Liver (tissue), 9 donors: ENCODE data around the gene DYNC1H1. TPM values are rescaled to one million over a fixed set of nuclear protein-coding genes. Genes with fewer than 3 reads are reported as not detected.
A peak's percentile ranks its signal among the peaks of the same experiment; 100 is the strongest.

Experiments
- DNase-seq: peaks from one replicate; pipeline ENCODE4 v3.0.0-alpha.2; 2017; ENCODE audit warnings: low spot score
- H3K27ac ChIP-seq, 2 donors: one replicate each; pipeline ENCODE4 v1.7.0; 2013; ENCODE audit warnings: inconsistent platforms in 2 of 2, low read length in 2 of 2, control low read depth in 1 of 2, low read depth in 1 of 2, mild to moderate bottlenecking in 1 of 2
- H3K27me3 ChIP-seq, 4 donors: one replicate each; pipeline versions ENCODE4 v1.6.1 to v1.7.0; 2013; ENCODE audit warnings: low read length in 3 of 4, inconsistent platforms in 1 of 4, mild to moderate bottlenecking in 1 of 4, moderate library complexity in 1 of 4; ENCODE audit not compliant: control insufficient read depth in 4 of 4, insufficient read depth in 4 of 4
- H3K36me3 ChIP-seq, 4 donors: one replicate each; pipeline versions ENCODE4 v1.6.1 to v1.7.0; 2013; ENCODE audit warnings: low read length in 3 of 4, mild to moderate bottlenecking in 3 of 4, low read depth in 1 of 4, moderate library complexity in 1 of 4; ENCODE audit not compliant: control insufficient read depth in 4 of 4, insufficient read depth in 3 of 4
- H3K4me1 ChIP-seq, 4 donors: one replicate each; pipeline versions ENCODE4 v1.6.1 to v1.7.0; 2013; ENCODE audit warnings: low read length in 3 of 4, mild to moderate bottlenecking in 3 of 4, moderate library complexity in 1 of 4; ENCODE audit not compliant: control insufficient read depth in 4 of 4, insufficient read depth in 4 of 4
- H3K4me3 ChIP-seq, 3 donors: one replicate each; pipeline versions ENCODE4 v1.6.1 to v1.7.0; 2013; ENCODE audit warnings: low read length in 3 of 3, control low read depth in 1 of 3, low read depth in 1 of 3, mild to moderate bottlenecking in 1 of 3
- H3K9ac ChIP-seq, 2 donors: one replicate each; pipeline ENCODE4 v1.7.0; 2013; ENCODE audit warnings: low read length in 2 of 2, mild to moderate bottlenecking in 2 of 2, moderate library complexity in 2 of 2, control low read depth in 1 of 2, low read depth in 1 of 2
- H3K9me3 ChIP-seq, 4 donors: one replicate each; pipeline versions ENCODE4 v1.6.1 to v1.7.0; 2013; ENCODE audit warnings: low read length in 3 of 4; ENCODE audit not compliant: control insufficient read depth in 4 of 4
- CTCF ChIP-seq: fragments of 150-350 bp; IDR thresholded peaks from 2 replicates; pipeline ENCODE4 v1.5.1; 2017; ENCODE audit warnings: improper control_type of control experiment, low read depth, low read length; ENCODE audit not compliant: missing input control
- EGR1 ChIP-seq, 2 donors: IDR thresholded peaks; 2 replicates each; pipeline ENCODE4 v1.6.1; 2016 to 2018; ENCODE audit warnings: antibody characterized with exemption in 2 of 2, low read depth in 2 of 2
- FOXA1 ChIP-seq: IDR thresholded peaks from 2 replicates; pipeline ENCODE4 v1.6.1; 2016; ENCODE audit warnings: antibody characterized with exemption
- FOXA2 ChIP-seq: IDR thresholded peaks from 2 replicates; pipeline ENCODE4 v1.6.1; 2016; ENCODE audit warnings: antibody characterized with exemption
- GABPA ChIP-seq, 2 donors: IDR thresholded peaks in 1 of 2; conservative IDR thresholded peaks in 1 of 2; 2 replicates each; pipeline ENCODE4 v1.6.1; 2016; ENCODE audit warnings: antibody characterized with exemption in 2 of 2, mild to moderate bottlenecking in 1 of 2, moderate library complexity in 1 of 2
- HNF4A ChIP-seq, 2 donors: conservative IDR thresholded peaks; 2 replicates each; pipeline ENCODE4 v1.6.1; 2016; ENCODE audit warnings: antibody characterized with exemption in 2 of 2, mild to moderate bottlenecking in 2 of 2
- HNF4G ChIP-seq: IDR thresholded peaks from 2 replicates; pipeline ENCODE4 v1.6.1; 2016; ENCODE audit warnings: antibody characterized with exemption
- JUND ChIP-seq, 2 donors: IDR thresholded peaks; 2 replicates each; pipeline ENCODE4 v1.6.1; 2016; ENCODE audit warnings: antibody characterized with exemption in 2 of 2
- MAX ChIP-seq: IDR thresholded peaks from 2 replicates; pipeline ENCODE4 v1.6.1; 2016; ENCODE audit warnings: antibody characterized with exemption
- NR2F2 ChIP-seq: IDR thresholded peaks from 2 replicates; pipeline ENCODE4 v1.6.1; 2016; ENCODE audit warnings: antibody characterized with exemption
- RAD21 ChIP-seq, 2 donors: IDR thresholded peaks; 2 replicates each; pipeline ENCODE4 v1.6.1; 2016; ENCODE audit warnings: antibody characterized with exemption in 2 of 2, mild to moderate bottlenecking in 2 of 2
- RXRA ChIP-seq, 2 donors: IDR thresholded peaks; 2 replicates each; pipeline ENCODE4 v1.6.1; 2017 to 2018; ENCODE audit warnings: antibody characterized with exemption in 2 of 2, mild to moderate bottlenecking in 1 of 2
- SP1 ChIP-seq: IDR thresholded peaks from 2 replicates; pipeline ENCODE4 v1.6.1; 2018; ENCODE audit warnings: antibody characterized with exemption, mild to moderate bottlenecking
- TAF1 ChIP-seq: conservative IDR thresholded peaks from 2 replicates; pipeline ENCODE4 v1.6.1; 2016; ENCODE audit warnings: antibody characterized with exemption, mild to moderate bottlenecking
- YY1 ChIP-seq: IDR thresholded peaks from 2 replicates; pipeline ENCODE4 v1.6.1; 2016; ENCODE audit warnings: antibody characterized with exemption, mild to moderate bottlenecking
- WGBS: extraction: QIAGEN DNeasy Blood & Tissue Kit; methylation state at CpG from one replicate; pipeline ENCODE4 v1.1.7; 2013; 5-methylcytosine and 5-hydroxymethylcytosine counted together
- polyA plus RNA-seq, 2 donors: library from polyadenylated mRNA; stranded (reverse) in 1 of 2; unstranded in 1 of 2; fragments of 200-250 nt in 1 of 2; fragments of >200 nt in 1 of 2; fragmentation: Nextera tagmentation in 1 of 2; extraction: Ambion mirVana in 1 of 2; gene quantifications; one replicate each; pipeline versions ENCODE4 v1.2.1 to v1.2.3, GENCODE V29; 2013 to 2015
- total RNA-seq, 2 donors: library from RNA; depleted of rRNA; stranded (reverse); fragments of >200 nt; gene quantifications; one replicate each; pipeline ENCODE4 v1.2.3, GENCODE V29; 2014
- TF ChIP-seq, protein P1 (sequence below): IDR thresholded peaks from 2 replicates; pipeline ENCODE4 v1.6.1; 2016; ENCODE audit warnings: antibody characterized with exemption
- TF ChIP-seq, protein P2 (sequence below): IDR thresholded peaks from 2 replicates; pipeline ENCODE4 v1.6.1; 2016; ENCODE audit warnings: antibody characterized with exemption, mild to moderate bottlenecking
- TF ChIP-seq, protein P3 (sequence below): IDR thresholded peaks from 2 replicates; pipeline ENCODE4 v1.6.1; 2016; ENCODE audit warnings: antibody characterized with exemption
- donor health status: healthy.
- donor health status: healthy.
- donor health status: healthy.
- donor health status: healthy.
- donor health status: healthy.

Gene DYNC1H1
- total and polyA plus RNA-seq, 4 donors: 50.3 to 201 (median 82.6) TPM

GRCh38 chr14:102096569-102097188 lies 132.3 kb downstream of the DYNC1H1 start:
- H3K9ac ChIP-seq: no peak overlapping the region
- DNase-seq: peak; percentile 87
- no peak overlapping the region for H3K4me3 ChIP-seq
- H3K27ac ChIP-seq: no peak overlapping the region
- no peaks in the 10 kb centered on the region for H3K9me3 ChIP-seq
- peaks cover 0 to 6% (median 3%) of the 10 kb centered on the region in 4 donors for H3K4me1 ChIP-seq
- H3K27me3 ChIP-seq: no peaks in the 10 kb centered on the region
- H3K36me3 ChIP-seq: no peaks in the 10 kb centered on the region
- no peak for TF ChIP-seq HNF4A (conservative IDR thresholded peaks at IDR 0.05)
- TF ChIP-seq FOXA2: no peak
- TF ChIP-seq YY1: no peak
- TF ChIP-seq FOXA1: no peak
- TF ChIP-seq, protein P1, sequence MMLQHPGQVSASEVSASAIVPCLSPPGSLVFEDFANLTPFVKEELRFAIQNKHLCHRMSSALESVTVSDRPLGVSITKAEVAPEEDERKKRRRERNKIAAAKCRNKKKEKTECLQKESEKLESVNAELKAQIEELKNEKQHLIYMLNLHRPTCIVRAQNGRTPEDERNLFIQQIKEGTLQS: no peak
- no peak for TF ChIP-seq RXRA (IDR thresholded peaks at IDR 0.05)
- TF ChIP-seq, protein P2, sequence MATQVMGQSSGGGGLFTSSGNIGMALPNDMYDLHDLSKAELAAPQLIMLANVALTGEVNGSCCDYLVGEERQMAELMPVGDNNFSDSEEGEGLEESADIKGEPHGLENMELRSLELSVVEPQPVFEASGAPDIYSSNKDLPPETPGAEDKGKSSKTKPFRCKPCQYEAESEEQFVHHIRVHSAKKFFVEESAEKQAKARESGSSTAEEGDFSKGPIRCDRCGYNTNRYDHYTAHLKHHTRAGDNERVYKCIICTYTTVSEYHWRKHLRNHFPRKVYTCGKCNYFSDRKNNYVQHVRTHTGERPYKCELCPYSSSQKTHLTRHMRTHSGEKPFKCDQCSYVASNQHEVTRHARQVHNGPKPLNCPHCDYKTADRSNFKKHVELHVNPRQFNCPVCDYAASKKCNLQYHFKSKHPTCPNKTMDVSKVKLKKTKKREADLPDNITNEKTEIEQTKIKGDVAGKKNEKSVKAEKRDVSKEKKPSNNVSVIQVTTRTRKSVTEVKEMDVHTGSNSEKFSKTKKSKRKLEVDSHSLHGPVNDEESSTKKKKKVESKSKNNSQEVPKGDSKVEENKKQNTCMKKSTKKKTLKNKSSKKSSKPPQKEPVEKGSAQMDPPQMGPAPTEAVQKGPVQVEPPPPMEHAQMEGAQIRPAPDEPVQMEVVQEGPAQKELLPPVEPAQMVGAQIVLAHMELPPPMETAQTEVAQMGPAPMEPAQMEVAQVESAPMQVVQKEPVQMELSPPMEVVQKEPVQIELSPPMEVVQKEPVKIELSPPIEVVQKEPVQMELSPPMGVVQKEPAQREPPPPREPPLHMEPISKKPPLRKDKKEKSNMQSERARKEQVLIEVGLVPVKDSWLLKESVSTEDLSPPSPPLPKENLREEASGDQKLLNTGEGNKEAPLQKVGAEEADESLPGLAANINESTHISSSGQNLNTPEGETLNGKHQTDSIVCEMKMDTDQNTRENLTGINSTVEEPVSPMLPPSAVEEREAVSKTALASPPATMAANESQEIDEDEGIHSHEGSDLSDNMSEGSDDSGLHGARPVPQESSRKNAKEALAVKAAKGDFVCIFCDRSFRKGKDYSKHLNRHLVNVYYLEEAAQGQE: peak; percentile 19
- TF ChIP-seq JUND (IDR thresholded peaks at IDR 0.05): no peak
- TF ChIP-seq, protein P3, sequence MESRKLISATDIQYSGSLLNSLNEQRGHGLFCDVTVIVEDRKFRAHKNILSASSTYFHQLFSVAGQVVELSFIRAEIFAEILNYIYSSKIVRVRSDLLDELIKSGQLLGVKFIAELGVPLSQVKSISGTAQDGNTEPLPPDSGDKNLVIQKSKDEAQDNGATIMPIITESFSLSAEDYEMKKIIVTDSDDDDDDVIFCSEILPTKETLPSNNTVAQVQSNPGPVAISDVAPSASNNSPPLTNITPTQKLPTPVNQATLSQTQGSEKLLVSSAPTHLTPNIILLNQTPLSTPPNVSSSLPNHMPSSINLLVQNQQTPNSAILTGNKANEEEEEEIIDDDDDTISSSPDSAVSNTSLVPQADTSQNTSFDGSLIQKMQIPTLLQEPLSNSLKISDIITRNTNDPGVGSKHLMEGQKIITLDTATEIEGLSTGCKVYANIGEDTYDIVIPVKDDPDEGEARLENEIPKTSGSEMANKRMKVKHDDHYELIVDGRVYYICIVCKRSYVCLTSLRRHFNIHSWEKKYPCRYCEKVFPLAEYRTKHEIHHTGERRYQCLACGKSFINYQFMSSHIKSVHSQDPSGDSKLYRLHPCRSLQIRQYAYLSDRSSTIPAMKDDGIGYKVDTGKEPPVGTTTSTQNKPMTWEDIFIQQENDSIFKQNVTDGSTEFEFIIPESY: no peak
- TF ChIP-seq TAF1: no peak
- no peak for TF ChIP-seq MAX
- peak; percentile 97 to 98 for TF ChIP-seq RAD21 (IDR thresholded peaks at IDR 0.05)
- TF ChIP-seq CTCF: peak; percentile 84
- TF ChIP-seq HNF4G: no peak
- no peak for TF ChIP-seq EGR1 (IDR thresholded peaks at IDR 0.05; ENCODE audit: low read depth in 2 of 2)
- TF ChIP-seq NR2F2: no peak
- no peak for TF ChIP-seq GABPA (IDR thresholded peaks at IDR 0.05 in 1 of 2, conservative IDR thresholded peaks at IDR 0.05 in 1 of 2)
- TF ChIP-seq SP1: no peak
- 35% methylated on average over 12 of the region's 12 CpGs for WGBS
